K562 (cell line): Measurements from ENCODE around the gene NCKAP1. TPM values are rescaled to one million over a fixed set of nuclear protein-coding genes. Genes with fewer than 3 reads are reported as not detected.

Experiments used
- CBFA2T3 ChIP-seq: fragments of 450-650 bp; IDR thresholded peaks from 2 replicates; pipeline ENCODE4 v1.6.1; 2017
- CEBPB ChIP-seq: fragments of 450-650 bp; IDR thresholded peaks from 2 replicates; pipeline ENCODE4 v1.6.1; 2016; ENCODE audit warnings: missing genetic modification characterization, missing compliant biosample characterization
- HNRNPK ChIP-seq: fragments of 200-400 bp; formaldehyde crosslinking; IDR thresholded peaks from one replicate; pipeline ENCODE4 v1.6.1; 2018; ENCODE audit warnings: mild to moderate bottlenecking, low read depth, low read length; ENCODE audit not compliant: poor library complexity, severe bottlenecking
- MEIS2 ChIP-seq: fragments of 450-650 bp; IDR thresholded peaks from 2 replicates; pipeline ENCODE4 v1.6.1; 2014; ENCODE audit warnings: mild to moderate bottlenecking; ENCODE audit not compliant: partially characterized antibody
- RBM17 ChIP-seq: fragments of 200-400 bp; formaldehyde crosslinking; IDR thresholded peaks from 2 replicates; pipeline ENCODE4 v1.6.1; 2017; ENCODE audit warnings: low read depth, mild to moderate bottlenecking, low read length, borderline replicate concordance
- STAG1 ChIP-seq: sonication (generic); formaldehyde crosslinking; IDR thresholded peaks from 2 replicates; pipeline ENCODE4 v1.5.0; 2020; ENCODE audit warnings: missing genetic modification reagents, borderline replicate concordance
- ZNF121 ChIP-seq: sonication (generic); formaldehyde crosslinking; conservative IDR thresholded peaks from 2 replicates; pipeline ENCODE4 v1.8.0; 2022; ENCODE audit warnings: missing genetic modification reagents
- ZNF217 ChIP-seq: sonication (generic); formaldehyde crosslinking; IDR thresholded peaks from 2 replicates; pipeline ENCODE4 v1.8.0; 2022; ENCODE audit warnings: mild to moderate bottlenecking, missing genetic modification reagents
- ZNF3 ChIP-seq: fragments of 250-450 bp; sonication (Bioruptor Pico); IDR thresholded peaks from 2 replicates; pipeline ENCODE4 v1.5.0; 2021; ENCODE audit warnings: mild to moderate bottlenecking, moderate library complexity
- ZNF408 ChIP-seq: fragments of 250-450 bp; sonication (Bioruptor Pico); IDR thresholded peaks from 2 replicates; pipeline ENCODE4 v1.4.0; 2020; ENCODE audit warnings: low read depth, mild to moderate bottlenecking, moderate library complexity
- polyA plus RNA-seq, 8 experiments: library from polyadenylated mRNA; depleted of rRNA in 4 of 8; stranded (reverse) in 5 of 8; unstranded in 3 of 8; fragments of >200 nt; fragmentation: Nextera tagmentation in 2 of 8; fragmentation: Illumina TruSeq in 1 of 8; extraction: Ambion mirVana in 2 of 8; extraction: Trizol in 1 of 8; gene quantifications; 2 replicates each; pipeline versions ENCODE4 v1.2.1 to v1.2.3, GENCODE V29; 2011 to 2014; ENCODE audit warnings: inconsistent platforms in 1 of 8, missing spikeins in 1 of 8
- total RNA-seq, 7 experiments: library from RNA; depleted of rRNA in 6 of 7; stranded (reverse); fragments of >200 nt in 6 of 7; fragmentation: Illumina TruSeq in 2 of 7; extraction: Trizol in 2 of 7; gene quantifications; 2 replicates each; pipeline versions ENCODE4 v1.2.1 to v1.2.3, GENCODE V29; 2011 to 2021; ENCODE audit warnings: low replicate concordance in 1 of 7
- TF ChIP-seq, protein P1 (sequence below), 2 experiments: fragments of 450-650 bp in 1 of 2; sonication (generic) in 1 of 2; formaldehyde crosslinking; conservative IDR thresholded peaks; 2 replicates each; pipeline versions ENCODE4 v1.4.0 to v1.8.1; 2020 to 2022; ENCODE audit warnings: mild to moderate bottlenecking in 1 of 2, missing genetic modification reagents in 1 of 2
- TF ChIP-seq, protein P2 (sequence below): fragments of 250-450 bp; sonication (Bioruptor Pico); IDR thresholded peaks from 2 replicates; pipeline ENCODE4 v1.4.0; 2020
- TF ChIP-seq, protein P3 (sequence below), 2 experiments: fragments of 450-650 bp; IDR thresholded peaks; 2 replicates each; pipeline ENCODE4 v1.6.1; 2018; ENCODE audit warnings: mild to moderate bottlenecking in 2 of 2, low read depth in 1 of 2; ENCODE audit not compliant: partially characterized antibody in 2 of 2
- TF ChIP-seq, protein P4 (sequence below): sonication (generic); formaldehyde crosslinking; IDR thresholded peaks from 2 replicates; pipeline ENCODE4 v1.8.1; 2023; ENCODE audit warnings: mild to moderate bottlenecking, missing genetic modification reagents, moderate library complexity
- TF ChIP-seq, protein P5 (sequence below): sonication (generic); formaldehyde crosslinking; IDR thresholded peaks from 2 replicates; pipeline ENCODE4 v1.8.0; 2023; ENCODE audit warnings: missing genetic modification reagents, mild to moderate bottlenecking, borderline replicate concordance

NCKAP1 gene
- total and polyA plus RNA-seq, 9 of the 15 experiments (the other 6 are each of a cell fraction or from before 2014, with no cell fraction given) = 34.0 to 153 (median 88.7) TPM

GRCh38 chr2:182941121-182941722 lies 97.0 kb downstream of the NCKAP1 start (continued):
- TF ChIP-seq, protein P1, sequence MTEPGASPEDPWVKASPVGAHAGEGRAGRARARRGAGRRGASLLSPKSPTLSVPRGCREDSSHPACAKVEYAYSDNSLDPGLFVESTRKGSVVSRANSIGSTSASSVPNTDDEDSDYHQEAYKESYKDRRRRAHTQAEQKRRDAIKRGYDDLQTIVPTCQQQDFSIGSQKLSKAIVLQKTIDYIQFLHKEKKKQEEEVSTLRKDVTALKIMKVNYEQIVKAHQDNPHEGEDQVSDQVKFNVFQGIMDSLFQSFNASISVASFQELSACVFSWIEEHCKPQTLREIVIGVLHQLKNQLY (CRISPR knock-in tag; conservative IDR thresholded peaks at IDR 0.05) = no peak
- TF ChIP-seq RBM17 (no peak), CBFA2T3 (peak; percentile 27), HNRNPK (no peak), MEIS2 (peak; percentile 33), ZNF217 (CRISPR knock-in tag) (no peak), ZNF121 (CRISPR knock-in tag) (no peak), ZNF408 (CRISPR knock-in tag) (no peak), CEBPB (tag) (peak; percentile 79), ZNF3 (CRISPR knock-in tag) (no peak), STAG1 (no peak)
- TF ChIP-seq, protein P2, sequence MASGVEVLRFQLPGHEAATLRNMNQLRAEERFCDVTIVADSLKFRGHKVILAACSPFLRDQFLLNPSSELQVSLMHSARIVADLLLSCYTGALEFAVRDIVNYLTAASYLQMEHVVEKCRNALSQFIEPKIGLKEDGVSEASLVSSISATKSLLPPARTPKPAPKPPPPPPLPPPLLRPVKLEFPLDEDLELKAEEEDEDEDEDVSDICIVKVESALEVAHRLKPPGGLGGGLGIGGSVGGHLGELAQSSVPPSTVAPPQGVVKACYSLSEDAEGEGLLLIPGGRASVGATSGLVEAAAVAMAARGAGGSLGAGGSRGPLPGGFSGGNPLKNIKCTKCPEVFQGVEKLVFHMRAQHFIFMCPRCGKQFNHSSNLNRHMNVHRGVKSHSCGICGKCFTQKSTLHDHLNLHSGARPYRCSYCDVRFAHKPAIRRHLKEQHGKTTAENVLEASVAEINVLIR (CRISPR knock-in tag) = no peak
- TF ChIP-seq, protein P3, sequence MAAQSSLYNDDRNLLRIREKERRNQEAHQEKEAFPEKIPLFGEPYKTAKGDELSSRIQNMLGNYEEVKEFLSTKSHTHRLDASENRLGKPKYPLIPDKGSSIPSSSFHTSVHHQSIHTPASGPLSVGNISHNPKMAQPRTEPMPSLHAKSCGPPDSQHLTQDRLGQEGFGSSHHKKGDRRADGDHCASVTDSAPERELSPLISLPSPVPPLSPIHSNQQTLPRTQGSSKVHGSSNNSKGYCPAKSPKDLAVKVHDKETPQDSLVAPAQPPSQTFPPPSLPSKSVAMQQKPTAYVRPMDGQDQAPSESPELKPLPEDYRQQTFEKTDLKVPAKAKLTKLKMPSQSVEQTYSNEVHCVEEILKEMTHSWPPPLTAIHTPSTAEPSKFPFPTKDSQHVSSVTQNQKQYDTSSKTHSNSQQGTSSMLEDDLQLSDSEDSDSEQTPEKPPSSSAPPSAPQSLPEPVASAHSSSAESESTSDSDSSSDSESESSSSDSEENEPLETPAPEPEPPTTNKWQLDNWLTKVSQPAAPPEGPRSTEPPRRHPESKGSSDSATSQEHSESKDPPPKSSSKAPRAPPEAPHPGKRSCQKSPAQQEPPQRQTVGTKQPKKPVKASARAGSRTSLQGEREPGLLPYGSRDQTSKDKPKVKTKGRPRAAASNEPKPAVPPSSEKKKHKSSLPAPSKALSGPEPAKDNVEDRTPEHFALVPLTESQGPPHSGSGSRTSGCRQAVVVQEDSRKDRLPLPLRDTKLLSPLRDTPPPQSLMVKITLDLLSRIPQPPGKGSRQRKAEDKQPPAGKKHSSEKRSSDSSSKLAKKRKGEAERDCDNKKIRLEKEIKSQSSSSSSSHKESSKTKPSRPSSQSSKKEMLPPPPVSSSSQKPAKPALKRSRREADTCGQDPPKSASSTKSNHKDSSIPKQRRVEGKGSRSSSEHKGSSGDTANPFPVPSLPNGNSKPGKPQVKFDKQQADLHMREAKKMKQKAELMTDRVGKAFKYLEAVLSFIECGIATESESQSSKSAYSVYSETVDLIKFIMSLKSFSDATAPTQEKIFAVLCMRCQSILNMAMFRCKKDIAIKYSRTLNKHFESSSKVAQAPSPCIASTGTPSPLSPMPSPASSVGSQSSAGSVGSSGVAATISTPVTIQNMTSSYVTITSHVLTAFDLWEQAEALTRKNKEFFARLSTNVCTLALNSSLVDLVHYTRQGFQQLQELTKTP (IDR thresholded peaks at IDR 0.05; ENCODE audit: low read depth in 1 of 2, partially characterized antibody in 2 of 2) = no peak
- TF ChIP-seq, protein P4, sequence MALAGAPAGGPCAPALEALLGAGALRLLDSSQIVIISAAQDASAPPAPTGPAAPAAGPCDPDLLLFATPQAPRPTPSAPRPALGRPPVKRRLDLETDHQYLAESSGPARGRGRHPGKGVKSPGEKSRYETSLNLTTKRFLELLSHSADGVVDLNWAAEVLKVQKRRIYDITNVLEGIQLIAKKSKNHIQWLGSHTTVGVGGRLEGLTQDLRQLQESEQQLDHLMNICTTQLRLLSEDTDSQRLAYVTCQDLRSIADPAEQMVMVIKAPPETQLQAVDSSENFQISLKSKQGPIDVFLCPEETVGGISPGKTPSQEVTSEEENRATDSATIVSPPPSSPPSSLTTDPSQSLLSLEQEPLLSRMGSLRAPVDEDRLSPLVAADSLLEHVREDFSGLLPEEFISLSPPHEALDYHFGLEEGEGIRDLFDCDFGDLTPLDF = no peak
- TF ChIP-seq, protein P5, sequence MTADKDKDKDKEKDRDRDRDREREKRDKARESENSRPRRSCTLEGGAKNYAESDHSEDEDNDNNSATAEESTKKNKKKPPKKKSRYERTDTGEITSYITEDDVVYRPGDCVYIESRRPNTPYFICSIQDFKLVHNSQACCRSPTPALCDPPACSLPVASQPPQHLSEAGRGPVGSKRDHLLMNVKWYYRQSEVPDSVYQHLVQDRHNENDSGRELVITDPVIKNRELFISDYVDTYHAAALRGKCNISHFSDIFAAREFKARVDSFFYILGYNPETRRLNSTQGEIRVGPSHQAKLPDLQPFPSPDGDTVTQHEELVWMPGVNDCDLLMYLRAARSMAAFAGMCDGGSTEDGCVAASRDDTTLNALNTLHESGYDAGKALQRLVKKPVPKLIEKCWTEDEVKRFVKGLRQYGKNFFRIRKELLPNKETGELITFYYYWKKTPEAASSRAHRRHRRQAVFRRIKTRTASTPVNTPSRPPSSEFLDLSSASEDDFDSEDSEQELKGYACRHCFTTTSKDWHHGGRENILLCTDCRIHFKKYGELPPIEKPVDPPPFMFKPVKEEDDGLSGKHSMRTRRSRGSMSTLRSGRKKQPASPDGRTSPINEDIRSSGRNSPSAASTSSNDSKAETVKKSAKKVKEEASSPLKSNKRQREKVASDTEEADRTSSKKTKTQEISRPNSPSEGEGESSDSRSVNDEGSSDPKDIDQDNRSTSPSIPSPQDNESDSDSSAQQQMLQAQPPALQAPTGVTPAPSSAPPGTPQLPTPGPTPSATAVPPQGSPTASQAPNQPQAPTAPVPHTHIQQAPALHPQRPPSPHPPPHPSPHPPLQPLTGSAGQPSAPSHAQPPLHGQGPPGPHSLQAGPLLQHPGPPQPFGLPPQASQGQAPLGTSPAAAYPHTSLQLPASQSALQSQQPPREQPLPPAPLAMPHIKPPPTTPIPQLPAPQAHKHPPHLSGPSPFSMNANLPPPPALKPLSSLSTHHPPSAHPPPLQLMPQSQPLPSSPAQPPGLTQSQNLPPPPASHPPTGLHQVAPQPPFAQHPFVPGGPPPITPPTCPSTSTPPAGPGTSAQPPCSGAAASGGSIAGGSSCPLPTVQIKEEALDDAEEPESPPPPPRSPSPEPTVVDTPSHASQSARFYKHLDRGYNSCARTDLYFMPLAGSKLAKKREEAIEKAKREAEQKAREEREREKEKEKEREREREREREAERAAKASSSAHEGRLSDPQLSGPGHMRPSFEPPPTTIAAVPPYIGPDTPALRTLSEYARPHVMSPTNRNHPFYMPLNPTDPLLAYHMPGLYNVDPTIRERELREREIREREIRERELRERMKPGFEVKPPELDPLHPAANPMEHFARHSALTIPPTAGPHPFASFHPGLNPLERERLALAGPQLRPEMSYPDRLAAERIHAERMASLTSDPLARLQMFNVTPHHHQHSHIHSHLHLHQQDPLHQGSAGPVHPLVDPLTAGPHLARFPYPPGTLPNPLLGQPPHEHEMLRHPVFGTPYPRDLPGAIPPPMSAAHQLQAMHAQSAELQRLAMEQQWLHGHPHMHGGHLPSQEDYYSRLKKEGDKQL = no peak
